K562 (cell line): Measurements from ENCODE around the gene TMEM214. TPM values are rescaled to one million over a fixed set of nuclear protein-coding genes. Genes with fewer than 3 reads are reported as not detected.

Experiments used
- CBX5 ChIP-seq: IDR thresholded peaks from 2 replicates; pipeline ENCODE4 v1.6.1; 2014; ENCODE audit warnings: low read depth, borderline replicate concordance
- CHD2 ChIP-seq: IDR thresholded peaks from 2 replicates; pipeline ENCODE4 v1.6.1; 2011; ENCODE audit warnings: low read depth, low read length
- CHD4 ChIP-seq: fragments of 200-600 bp; sonication (generic); IDR thresholded peaks from 3 replicates; pipeline ENCODE4 v1.6.1; 2012; ENCODE audit warnings: low read depth, mild to moderate bottlenecking, mixed read lengths, low read length, inconsistent platforms; ENCODE audit not compliant: insufficient read depth, insufficient replicate concordance, poor library complexity, severe bottlenecking
- CREBBP ChIP-seq: IDR thresholded peaks from one replicate; pipeline ENCODE4 v1.6.1; 2012; ENCODE audit warnings: low read depth, mild to moderate bottlenecking, control low read depth, inconsistent platforms, low read length
- CREM ChIP-seq: IDR thresholded peaks from 2 replicates; pipeline ENCODE4 v1.6.1; 2014; ENCODE audit warnings: antibody characterized with exemption, low read depth
- ELF2 ChIP-seq: fragments of 250-450 bp; sonication (Bioruptor Pico); IDR thresholded peaks from 2 replicates; pipeline ENCODE4 v1.5.0; 2021; ENCODE audit warnings: mild to moderate bottlenecking
- GABPA ChIP-seq: fragments of 200-800 bp; sonication (Bioruptor generic); conservative IDR thresholded peaks from 2 replicates; pipeline ENCODE4 v1.6.1; 2016; ENCODE audit warnings: low read depth, missing genetic modification characterization, missing compliant biosample characterization
- GTF2A2 ChIP-seq: IDR thresholded peaks from 2 replicates; pipeline ENCODE4 v1.6.1; 2016; ENCODE audit warnings: mild to moderate bottlenecking, missing genetic modification characterization, missing compliant biosample characterization
- HINFP ChIP-seq: fragments of 450-650 bp; conservative IDR thresholded peaks from 2 replicates; pipeline ENCODE4 v1.6.1; 2016; ENCODE audit warnings: missing genetic modification characterization, low read depth, mild to moderate bottlenecking, control low read depth, missing compliant biosample characterization
- HLTF ChIP-seq: fragments of 450-650 bp; IDR thresholded peaks from 2 replicates; pipeline ENCODE4 v1.6.1; 2016
- HNRNPL ChIP-seq: fragments of 200-400 bp; formaldehyde crosslinking; IDR thresholded peaks from 2 replicates; pipeline ENCODE4 v1.6.1; 2017; ENCODE audit warnings: low read depth, mild to moderate bottlenecking, low read length
- JUN ChIP-seq, 2 experiments: sonication (generic) in 1 of 2; formaldehyde crosslinking in 1 of 2; IDR thresholded peaks; 2 replicates each; pipeline versions ENCODE4 v1.6.1 to v1.8.0; 2012 to 2022; ENCODE audit warnings: borderline replicate concordance in 2 of 2, mild to moderate bottlenecking in 2 of 2, improper control_type of control experiment in 1 of 2, low read depth in 1 of 2, low read length in 1 of 2, missing genetic modification reagents in 1 of 2
- MEIS2 ChIP-seq: fragments of 450-650 bp; IDR thresholded peaks from 2 replicates; pipeline ENCODE4 v1.6.1; 2014; ENCODE audit warnings: mild to moderate bottlenecking; ENCODE audit not compliant: partially characterized antibody
- PHF20 ChIP-seq: fragments of 450-650 bp; IDR thresholded peaks from 2 replicates; pipeline ENCODE4 v1.6.1; 2018; ENCODE audit not compliant: partially characterized antibody
- PRDM10 ChIP-seq: fragments of 450-650 bp; IDR thresholded peaks from 2 replicates; pipeline ENCODE4 v1.6.1; 2018; ENCODE audit not compliant: partially characterized antibody
- PRPF4 ChIP-seq: fragments of 200-400 bp; formaldehyde crosslinking; IDR thresholded peaks from one replicate; pipeline ENCODE4 v1.6.1; 2017; ENCODE audit warnings: low read length, low read depth, mild to moderate bottlenecking; ENCODE audit not compliant: insufficient read depth, poor library complexity, severe bottlenecking
- SMARCE1 ChIP-seq: fragments of 450-650 bp; IDR thresholded peaks from 2 replicates; pipeline ENCODE4 v1.7.1; 2016; ENCODE audit warnings: mild to moderate bottlenecking
- STAT5A ChIP-seq: IDR thresholded peaks from 2 replicates; pipeline ENCODE4 v1.6.1; 2012; ENCODE audit warnings: low read length, inconsistent platforms, borderline replicate concordance
- U2AF1 ChIP-seq: fragments of 200-400 bp; formaldehyde crosslinking; optimal IDR thresholded peaks from 2 replicates; pipeline ENCODE3; 2017; ENCODE audit warnings: mild to moderate bottlenecking, low read depth, low read length, moderate library complexity
- ZKSCAN1 ChIP-seq: fragments of 150-350 bp; IDR thresholded peaks from 2 replicates; pipeline ENCODE4 v1.6.1; 2016; ENCODE audit warnings: low read depth, low read length
- ZNF717 ChIP-seq: fragments of 250-450 bp; sonication (Bioruptor Pico); IDR thresholded peaks from 2 replicates; pipeline ENCODE4 v1.5.0; 2021
- ZNF766 ChIP-seq: fragments of 200-800 bp; sonication (Bioruptor generic); conservative IDR thresholded peaks from 2 replicates; pipeline ENCODE4 v1.6.1; 2016; ENCODE audit warnings: missing genetic modification characterization, missing compliant biosample characterization
- polyA plus RNA-seq, 8 experiments: library from polyadenylated mRNA; depleted of rRNA in 4 of 8; stranded (reverse) in 5 of 8; unstranded in 3 of 8; fragments of >200 nt; fragmentation: Nextera tagmentation in 2 of 8; fragmentation: Illumina TruSeq in 1 of 8; extraction: Ambion mirVana in 2 of 8; extraction: Trizol in 1 of 8; gene quantifications; 2 replicates each; pipeline versions ENCODE4 v1.2.1 to v1.2.3, GENCODE V29; 2011 to 2014; ENCODE audit warnings: inconsistent platforms in 1 of 8, missing spikeins in 1 of 8
- total RNA-seq, 7 experiments: library from RNA; depleted of rRNA in 6 of 7; stranded (reverse); fragments of >200 nt in 6 of 7; fragmentation: Illumina TruSeq in 2 of 7; extraction: Trizol in 2 of 7; gene quantifications; 2 replicates each; pipeline versions ENCODE4 v1.2.1 to v1.2.3, GENCODE V29; 2011 to 2021; ENCODE audit warnings: low replicate concordance in 1 of 7

TMEM214 gene
- total and polyA plus RNA-seq, 9 of the 15 experiments (the other 6 are each of a cell fraction or from before 2014, with no cell fraction given), result 11.4 to 81.4 (median 44.1) TPM

- no peak for TF ChIP-seq HINFP (tag)
- no peak for TF ChIP-seq CBX5
- TF ChIP-seq STAT5A, result no peak
- TF ChIP-seq ELF2 (CRISPR knock-in tag), result 0 out of 2 replicates have a peak, but pooled peaks have one; percentile 50
- TF ChIP-seq PRDM10, result no peak
- no peak for TF ChIP-seq JUN (IDR thresholded peaks at IDR 0.05; ENCODE audit: borderline replicate concordance, low read depth, low read length)
- no peak for TF ChIP-seq JUN (CRISPR knock-in tag; IDR thresholded peaks at IDR 0.05; ENCODE audit: borderline replicate concordance)
- no peak for TF ChIP-seq ZKSCAN1
- TF ChIP-seq HLTF, result 0 out of 2 replicates have a peak, but pooled peaks have one; percentile 65
- TF ChIP-seq CHD2, result peak; percentile 51; the same call in 1 of the 2 replicates
- TF ChIP-seq MEIS2, result no peak
- no peak for TF ChIP-seq PRPF4
- TF ChIP-seq U2AF1, result no peak
- no peak for TF ChIP-seq HNRNPL
- TF ChIP-seq PHF20, result no peak
- peak; percentile 80; the same call in 1 of the 2 replicates for TF ChIP-seq ZNF766 (CRISPR knock-in tag)
- peak; percentile 67 for TF ChIP-seq CREM
- no peak for TF ChIP-seq ZNF717 (CRISPR knock-in tag)
- no peak for TF ChIP-seq SMARCE1
- TF ChIP-seq GABPA (tag), result peak; percentile 76
- no peak for TF ChIP-seq CREBBP
- TF ChIP-seq GTF2A2 (tag), result no peak
- TF ChIP-seq CHD4, result no peak
Measured at GRCh38 chr2:27050996-27051901, 18.5 kb downstream of the TMEM214 start, which contains the start of gene AGBL5 (continued).
